Loucy (cell line): ENCODE data around the gene EFHD1.

Experiments used
- H2AFZ ChIP-seq: fragments of 200-600 bp; sonication (generic); 2 replicates; pipeline ENCODE4 v1.6.0; 2016; ENCODE audit warnings: antibody characterized with exemption, mild to moderate bottlenecking, low read length, moderate library complexity
- H3F3A ChIP-seq: fragments of 200-600 bp; 2 replicates; pipeline ENCODE4 v1.6.0; 2016; ENCODE audit warnings: antibody characterized with exemption, low read depth, mild to moderate bottlenecking
- H3K27me3 ChIP-seq: fragments of 200-600 bp; sonication (generic); 2 replicates; pipeline ENCODE4 v1.6.1; 2014; ENCODE audit warnings: low read length, mild to moderate bottlenecking; ENCODE audit not compliant: insufficient read depth, poor library complexity, severe bottlenecking
- H3K36me3 ChIP-seq: fragments of 200-600 bp; sonication (generic); 2 replicates; pipeline ENCODE4 v1.6.1; 2016; ENCODE audit warnings: low read length; ENCODE audit not compliant: insufficient read depth
- H3K4me1 ChIP-seq: fragments of 200-600 bp; sonication (generic); 2 replicates; pipeline ENCODE4 v1.5.1; 2014; ENCODE audit warnings: low read length, mild to moderate bottlenecking; ENCODE audit not compliant: insufficient read depth, poor library complexity, severe bottlenecking
- H3K4me2 ChIP-seq: fragments of 200-600 bp; sonication (generic); 2 replicates; pipeline ENCODE4 v1.6.0; 2014; ENCODE audit warnings: antibody characterized with exemption, low read length, low read depth, mild to moderate bottlenecking; ENCODE audit not compliant: poor library complexity, severe bottlenecking
- H3K4me3 ChIP-seq: fragments of 200-600 bp; sonication (generic); 2 replicates; pipeline ENCODE4 v1.5.1; 2014; ENCODE audit warnings: low read length, mild to moderate bottlenecking, mixed read lengths; ENCODE audit not compliant: poor library complexity, severe bottlenecking
- H3K79me2 ChIP-seq: fragments of 200-600 bp; sonication (generic); 2 replicates; pipeline ENCODE4 v1.6.1; 2014; ENCODE audit warnings: low read length; ENCODE audit not compliant: insufficient read depth
- H3K9ac ChIP-seq: fragments of 200-600 bp; sonication (generic); 2 replicates; pipeline ENCODE4 v1.6.0; 2014; ENCODE audit warnings: mild to moderate bottlenecking, low read depth, low read length, moderate library complexity; ENCODE audit not compliant: poor library complexity, severe bottlenecking
- H3K9me2 ChIP-seq: fragments of 200-600 bp; sonication (generic); replicated peaks from 2 replicates; pipeline ENCODE4 v1.6.1; 2016; ENCODE audit warnings: low read depth, low read length, mixed read lengths
- H3K9me3 ChIP-seq: fragments of 200-600 bp; sonication (generic); 2 replicates; pipeline ENCODE4 v1.6.1; 2014; ENCODE audit warnings: mild to moderate bottlenecking, antibody characterized with exemption, low read length, low read depth; ENCODE audit not compliant: insufficient read depth
- H4K20me1 ChIP-seq: fragments of 200-600 bp; sonication (generic); 2 replicates; pipeline ENCODE4 v1.6.0; 2014; ENCODE audit warnings: antibody characterized with exemption, low read length, mild to moderate bottlenecking; ENCODE audit not compliant: insufficient read depth, poor library complexity, severe bottlenecking
- CTCF ChIP-seq: fragments of 200-600 bp; sonication (generic); conservative IDR thresholded peaks from 2 replicates; pipeline ENCODE4 v1.5.1; 2014; ENCODE audit warnings: mild to moderate bottlenecking, antibody characterized with exemption, low read length
- EZH2phosphoT487 ChIP-seq: fragments of 200-600 bp; IDR thresholded peaks from 2 replicates; pipeline ENCODE4 v1.6.1; 2018; ENCODE audit warnings: antibody characterized with exemption, mild to moderate bottlenecking, moderate library complexity, borderline replicate concordance

Gene EFHD1

GRCh38 chr2:232587512-232587911 lies 45.9 kb upstream of the EFHD1 start:
- no peak for TF ChIP-seq EZH2phosphoT487
- TF ChIP-seq CTCF, result no peak
- H3K27me3 ChIP-seq, result no peaks in the 10 kb centered on the region
- H2AFZ ChIP-seq, result no peak overlapping the region
- H3K9me3 ChIP-seq, result no peaks in the 10 kb centered on the region
- H3K9ac ChIP-seq, result no peak overlapping the region
- no peaks in the 10 kb centered on the region for H3K36me3 ChIP-seq
- no peaks in the 10 kb centered on the region for H3K79me2 ChIP-seq
- no peaks in the 10 kb centered on the region for H3K9me2 ChIP-seq
- no peaks in the 10 kb centered on the region for H4K20me1 ChIP-seq
- no peak overlapping the region for H3K4me2 ChIP-seq
- H3K4me1 ChIP-seq, result no peaks in the 10 kb centered on the region
- H3F3A ChIP-seq, result no peaks in the 10 kb centered on the region
- no peak overlapping the region for H3K4me3 ChIP-seq

GRCh38 chr2:232588031-232588430 lies 45.4 kb upstream of the EFHD1 start:
- TF ChIP-seq CTCF (no peak), EZH2phosphoT487 (no peak)
- Histone ChIP-seq H3K9me3 (no peaks in the 10 kb centered on the region), H4K20me1 (no peaks in the 10 kb centered on the region), H3K36me3 (no peaks in the 10 kb centered on the region), H3K9ac (no peak overlapping the region), H3K27me3 (no peaks in the 10 kb centered on the region), H3K4me2 (no peak overlapping the region), H3K9me2 (no peaks in the 10 kb centered on the region), H3K4me3 (no peak overlapping the region), H3F3A (no peaks in the 10 kb centered on the region), H2AFZ (no peak overlapping the region), H3K4me1 (peaks cover 3% of the 10 kb centered on the region), H3K79me2 (no peaks in the 10 kb centered on the region)

GRCh38 chr2:232588680-232589585 lies 44.5 kb upstream of the EFHD1 start:
- Histone ChIP-seq H3K36me3 (no peaks in the 10 kb centered on the region), H3K27me3 (no peaks in the 10 kb centered on the region), H3F3A (no peaks in the 10 kb centered on the region), H3K9me2 (no peaks in the 10 kb centered on the region), H3K4me1 (peaks cover 5% of the 10 kb centered on the region), H3K79me2 (no peaks in the 10 kb centered on the region), H3K9ac (no peak overlapping the region), H4K20me1 (no peaks in the 10 kb centered on the region), H3K9me3 (no peaks in the 10 kb centered on the region), H2AFZ (no peak overlapping the region), H3K4me2 (no peak overlapping the region), H3K4me3 (no peak overlapping the region)
- no peak for TF ChIP-seq EZH2phosphoT487
- TF ChIP-seq CTCF, result no peak
